AG08396 (cell line): ENCODE results near the gene NR3C2.
"Not testable (repeated sequence)": the region's sequence is repeated elsewhere in the genome, so short reads cannot be mapped to it uniquely, and the experiment has no call there.

Source experiments
- DNase-seq: peaks from one replicate; pipeline ENCODE4 v3.0.0; 2012; ENCODE audit warnings: low spot score, mixed read lengths

Gene NR3C2

DNA sequence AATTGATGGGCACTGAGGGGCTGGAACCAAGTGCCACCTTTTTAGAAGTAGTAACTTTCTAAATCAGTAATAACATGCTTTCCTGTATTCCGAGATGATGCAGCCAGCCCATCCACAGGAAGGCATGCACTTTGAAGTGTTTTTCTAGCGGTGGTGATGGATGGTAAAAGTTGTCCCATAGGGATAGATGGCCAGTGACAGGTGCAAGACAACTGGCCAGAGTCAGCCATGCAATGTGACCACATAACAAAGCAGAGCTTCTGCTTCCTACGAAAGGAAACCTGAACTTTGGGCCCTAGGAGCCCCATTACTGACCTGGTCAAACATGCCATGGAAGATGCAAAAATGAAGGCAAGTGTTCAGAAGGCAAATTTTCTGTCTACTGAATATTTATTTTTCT, 72.3 kb downstream of the NR3C2 start:
- DNase-seq = no peak

DNA sequence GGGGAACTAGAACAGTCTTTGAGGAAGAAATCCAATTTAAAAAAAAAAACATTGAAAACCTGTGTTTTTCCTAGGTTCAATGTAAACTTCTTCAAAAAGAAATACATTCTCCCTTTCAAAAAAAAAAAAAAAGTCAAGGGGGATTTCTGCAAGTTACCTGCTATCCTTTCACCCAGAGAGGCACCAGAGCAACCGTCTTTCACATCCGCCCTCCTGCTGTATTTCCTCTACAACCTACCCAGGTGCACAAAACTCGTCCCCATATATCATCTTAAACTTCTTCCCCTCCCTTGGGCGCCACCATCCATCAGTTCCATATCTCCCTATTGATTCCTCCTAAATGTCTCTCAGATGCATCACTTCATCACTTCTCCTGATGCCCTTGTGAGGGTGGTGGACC, 74.5 kb downstream of the NR3C2 start:
- DNase-seq = no peak

DNA sequence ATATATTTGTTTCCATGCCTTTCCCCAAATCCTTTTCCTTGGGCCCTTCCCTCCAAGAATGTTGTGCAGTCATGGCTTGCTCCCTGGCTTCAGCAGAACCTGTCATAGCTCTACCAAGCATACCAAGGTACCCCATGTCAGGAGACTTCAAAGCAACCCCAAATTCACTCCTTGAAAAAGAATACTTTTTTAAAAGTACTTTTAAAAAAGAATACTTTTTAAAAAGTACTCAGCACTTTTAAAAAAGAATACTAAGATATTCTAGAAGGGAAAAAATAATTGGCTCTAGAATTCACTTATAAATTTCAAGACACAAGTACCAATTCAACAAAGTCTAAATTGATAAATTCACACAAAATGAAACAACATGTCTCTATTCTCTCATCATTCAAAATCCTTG, 76.0 kb downstream of the NR3C2 start:
- no peak for DNase-seq

DNA sequence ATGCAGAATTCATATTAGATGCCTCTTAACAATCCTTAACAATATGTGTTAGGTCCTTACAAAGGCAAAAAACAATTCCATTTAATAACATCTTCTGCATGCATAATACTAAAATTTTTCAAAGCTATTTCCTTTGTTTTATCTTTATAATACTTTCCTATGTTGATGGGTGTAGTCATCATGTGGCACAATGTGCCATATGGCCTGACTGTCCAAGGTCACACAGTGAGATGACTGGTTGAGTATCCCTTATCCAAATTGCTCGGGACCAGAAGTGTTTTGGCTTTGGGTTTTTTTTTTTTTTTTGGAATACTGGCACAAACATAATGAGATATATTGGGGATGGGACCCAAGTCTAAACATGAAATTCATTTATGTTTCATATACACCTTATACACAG, 77.7 kb downstream of the NR3C2 start:
- DNase-seq = no peak

DNA sequence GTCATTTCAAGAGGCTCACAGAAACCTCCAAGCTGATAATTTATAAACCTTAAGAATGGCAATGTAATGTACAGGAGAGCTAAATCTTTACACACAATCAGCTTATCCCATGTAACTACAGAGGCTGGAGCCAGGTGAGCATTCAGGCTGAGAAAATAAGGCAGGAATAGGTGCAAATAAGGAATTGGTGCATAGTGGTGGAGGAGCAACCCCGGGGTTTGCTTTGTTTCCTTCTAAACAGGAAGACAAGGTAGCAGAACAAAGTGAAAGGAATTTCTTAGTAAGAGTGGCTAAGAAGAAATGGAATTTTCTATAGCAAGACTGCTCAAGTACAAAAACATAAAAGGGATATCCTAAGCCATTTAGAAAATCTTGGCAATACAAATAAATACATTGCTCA, 82.4 kb downstream of the NR3C2 start:
- DNase-seq = no peak

DNA sequence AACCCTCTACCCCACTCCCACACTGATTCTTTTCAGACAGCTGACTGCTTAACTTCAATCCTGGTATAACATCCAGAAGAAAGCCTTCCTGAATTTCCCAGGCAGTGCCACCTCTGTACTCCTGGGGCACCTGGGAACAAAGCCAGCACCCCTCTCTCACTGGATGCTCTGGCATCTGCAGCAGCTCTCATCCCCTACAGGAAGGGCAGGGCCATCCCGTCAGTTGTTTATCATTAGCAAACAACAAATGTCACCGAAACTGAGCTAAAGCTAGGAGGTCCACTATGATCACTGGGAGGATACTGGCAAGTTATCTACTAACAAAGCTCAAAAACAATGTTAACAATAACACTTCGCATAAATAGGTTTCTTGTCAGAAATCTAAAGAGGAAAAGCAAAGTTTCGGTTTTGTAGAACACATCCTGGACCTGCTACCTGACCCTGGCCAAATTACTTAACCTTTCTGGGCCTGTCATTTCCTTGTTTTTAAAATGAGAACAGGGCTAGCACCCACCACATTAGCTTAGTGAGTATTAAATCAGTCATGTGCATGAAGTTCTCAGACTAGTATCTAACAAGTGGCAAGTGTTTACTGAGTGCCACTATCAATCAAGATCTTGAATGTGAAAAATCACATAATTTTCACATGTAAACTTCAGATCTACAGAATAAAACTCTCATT, 86.6 kb downstream of the NR3C2 start:
- no peak for DNase-seq

DNA sequence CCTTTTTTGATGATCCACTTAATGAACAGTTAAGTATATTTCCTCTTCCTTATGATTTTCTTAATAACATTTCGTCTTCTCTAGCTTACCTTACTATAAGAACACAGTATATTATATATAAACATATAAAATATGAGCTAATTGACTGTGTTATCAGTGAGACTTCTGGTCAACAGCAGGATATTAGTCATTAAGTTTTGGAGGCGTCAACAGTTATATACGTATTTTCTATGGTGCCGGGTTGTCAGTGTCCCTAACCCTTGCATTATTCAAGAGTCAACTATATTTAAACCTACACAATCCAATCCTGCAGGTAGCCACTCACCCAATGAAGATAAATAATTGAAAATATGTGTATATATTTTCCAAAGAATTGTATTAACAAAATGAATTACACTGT, 88.0 kb downstream of the NR3C2 start:
- DNase-seq = no peak

DNA sequence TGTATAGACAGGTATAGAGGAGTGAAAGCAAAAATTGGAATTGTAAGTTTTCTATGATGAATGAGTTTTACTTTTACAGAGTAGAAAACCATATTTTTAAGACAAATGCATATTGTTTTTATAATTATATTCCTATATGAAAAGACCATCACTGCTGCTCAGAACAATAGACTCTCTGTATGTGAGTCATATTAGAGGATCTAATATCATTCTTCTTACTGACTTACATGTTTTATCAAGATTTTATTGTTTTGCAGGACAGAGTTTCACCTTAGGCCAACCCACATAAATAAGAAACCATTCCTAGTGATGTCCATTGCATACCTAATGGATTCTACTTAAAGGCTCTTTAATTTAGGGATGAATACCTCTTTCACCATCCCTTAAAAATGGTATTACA, 88.6 kb downstream of the NR3C2 start:
- DNase-seq = no peak

DNA sequence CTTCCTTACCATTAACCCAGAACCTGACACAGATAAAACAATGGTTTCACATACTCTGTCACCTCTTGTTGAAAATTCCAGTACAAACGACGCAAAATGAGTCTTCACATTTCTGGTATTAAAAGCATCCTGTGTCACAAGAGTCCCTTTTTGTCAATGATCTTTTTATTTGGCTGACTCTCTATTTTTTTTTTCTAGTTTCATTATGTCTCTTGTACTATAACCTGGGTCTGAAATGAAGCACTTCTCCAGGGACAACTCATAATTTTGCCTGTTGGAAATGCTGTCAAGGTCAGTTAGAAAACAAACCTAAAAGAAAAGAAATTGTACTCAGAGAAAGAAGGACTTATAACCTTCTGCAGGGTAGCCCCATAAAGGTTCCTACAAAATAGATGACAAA, 93.1 kb downstream of the NR3C2 start:
- DNase-seq = no peak

DNA sequence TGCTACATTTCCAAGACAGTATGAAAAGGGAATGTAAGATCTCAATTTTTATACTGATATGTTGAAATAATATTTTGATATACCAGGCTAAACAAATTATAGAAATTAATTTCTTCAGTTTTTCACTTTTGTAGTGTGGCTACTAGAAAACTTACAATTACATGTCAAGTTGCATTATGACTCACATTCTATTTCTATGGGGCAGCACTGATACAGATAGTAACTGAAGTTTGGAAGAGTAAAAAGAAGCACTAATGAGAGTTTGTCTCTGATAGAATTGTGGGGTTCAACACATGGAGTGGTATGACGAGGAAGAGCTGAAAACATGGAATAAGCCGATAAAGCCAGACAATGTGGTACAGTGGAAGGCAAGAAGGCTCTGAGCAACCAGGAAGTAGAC, 95.6 kb downstream of the NR3C2 start:
- no peak for DNase-seq

DNA sequence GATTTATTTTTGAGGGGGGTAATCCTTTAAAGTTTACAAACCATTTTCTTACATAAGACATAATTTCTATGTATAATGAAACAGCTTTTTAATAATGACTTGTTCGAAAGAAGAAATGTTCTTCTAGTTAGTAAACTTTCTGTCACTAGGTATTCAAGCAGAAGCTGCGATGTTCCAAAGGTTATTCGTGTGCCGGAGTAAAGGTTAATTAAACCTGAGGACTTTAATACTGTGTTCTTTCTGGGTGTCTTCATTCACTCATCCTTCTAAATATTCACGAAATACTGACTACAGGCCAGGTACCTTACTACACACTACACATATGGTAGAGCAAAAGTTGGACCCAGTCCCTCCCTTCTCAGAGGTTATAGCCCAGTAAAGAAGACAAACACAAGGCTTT, 96.7 kb downstream of the NR3C2 start:
- no peak for DNase-seq

DNA sequence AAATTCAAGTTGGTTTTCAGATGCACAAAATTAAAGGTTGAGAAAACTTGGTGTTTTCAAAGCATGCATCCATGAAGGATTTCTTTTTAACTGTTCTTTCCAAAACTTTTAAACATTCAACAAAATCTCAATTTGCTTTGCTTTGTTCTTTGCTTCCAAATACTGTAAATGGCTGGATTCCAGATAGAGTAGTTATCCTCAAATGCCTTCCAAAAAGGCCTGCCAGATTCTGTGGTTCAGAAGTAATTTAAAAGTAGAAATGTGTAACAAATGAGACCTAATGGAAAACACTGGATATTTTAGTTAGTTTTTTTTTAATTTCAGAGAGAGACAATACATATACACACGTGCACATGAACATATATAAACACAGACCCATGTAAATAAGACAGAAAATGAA, 97.3 kb downstream of the NR3C2 start:
- no peak for DNase-seq

DNA sequence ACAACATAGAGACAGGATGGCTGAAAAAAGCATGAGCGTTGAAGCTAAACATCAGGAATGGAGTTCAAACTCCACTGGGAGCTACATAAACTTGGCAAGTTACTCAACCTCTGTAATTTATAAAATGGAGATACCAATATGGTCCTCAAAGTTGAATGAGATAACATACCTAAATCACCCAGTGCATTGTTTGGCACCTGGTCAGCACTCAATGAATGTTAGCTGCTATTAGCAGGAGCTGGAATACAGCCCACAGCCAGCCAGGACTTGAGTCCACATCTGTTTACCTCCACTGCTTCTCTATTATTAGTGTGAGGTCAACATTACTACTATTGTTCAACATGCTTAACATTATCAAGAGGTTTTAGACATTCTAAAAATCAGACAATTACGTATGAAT, 97.9 kb downstream of the NR3C2 start:
- no peak for DNase-seq

DNA sequence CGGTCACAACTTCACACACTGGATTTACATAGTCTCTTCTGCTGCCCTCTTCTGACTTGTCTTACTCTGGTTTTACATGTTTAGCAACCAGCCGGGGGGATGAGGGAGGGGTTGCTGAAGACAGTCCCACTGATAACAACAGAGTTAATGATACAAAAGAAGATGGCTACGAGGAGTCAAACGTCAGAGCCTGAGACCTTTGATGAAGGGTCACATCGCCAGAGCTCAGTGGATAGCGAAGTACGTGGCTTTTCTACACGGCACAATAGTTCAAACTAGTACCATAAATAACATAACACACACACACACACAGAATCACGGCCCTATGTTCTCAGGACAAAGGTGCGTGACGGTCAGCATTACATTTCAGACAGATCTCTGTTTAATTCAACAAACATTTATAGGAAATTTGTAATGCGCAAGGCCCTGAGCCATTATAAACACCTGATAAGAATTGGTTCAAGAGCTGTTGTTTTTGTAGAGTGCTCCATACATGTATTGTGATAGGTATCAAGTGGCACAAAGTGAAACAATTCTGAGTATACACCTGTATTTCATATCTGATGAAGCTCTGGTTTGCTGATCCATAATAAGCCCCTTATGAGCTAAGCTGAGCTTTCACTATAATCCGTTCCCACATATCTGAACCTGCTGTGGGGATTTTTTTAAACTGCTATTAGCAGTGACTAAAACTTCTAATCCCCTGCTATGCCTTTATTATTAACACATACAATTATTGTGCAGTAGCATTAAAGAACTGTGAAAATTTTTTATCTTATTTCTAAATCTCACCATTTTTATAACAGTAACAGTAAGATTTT, 100.0 kb downstream of the NR3C2 start:
- no peak for DNase-seq

DNA sequence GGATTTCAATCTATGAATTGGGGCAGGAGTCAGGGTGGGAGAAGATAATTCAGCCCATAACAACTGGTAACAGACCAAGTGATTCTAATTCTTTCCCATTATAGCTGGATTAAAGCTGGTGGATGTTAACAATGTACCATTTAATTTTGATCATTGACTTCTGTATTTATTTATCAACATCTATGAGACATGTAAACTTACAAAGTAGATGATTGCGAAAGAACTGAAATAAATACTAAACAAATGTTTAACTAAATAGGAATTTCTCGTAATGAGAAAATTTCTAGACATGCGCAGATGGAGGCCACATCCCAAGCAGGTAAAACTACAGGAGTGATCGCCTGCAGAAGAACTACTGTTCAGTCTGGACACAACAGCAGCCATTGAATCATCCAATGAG, 107.1 kb downstream of the NR3C2 start:
- no peak for DNase-seq

DNA sequence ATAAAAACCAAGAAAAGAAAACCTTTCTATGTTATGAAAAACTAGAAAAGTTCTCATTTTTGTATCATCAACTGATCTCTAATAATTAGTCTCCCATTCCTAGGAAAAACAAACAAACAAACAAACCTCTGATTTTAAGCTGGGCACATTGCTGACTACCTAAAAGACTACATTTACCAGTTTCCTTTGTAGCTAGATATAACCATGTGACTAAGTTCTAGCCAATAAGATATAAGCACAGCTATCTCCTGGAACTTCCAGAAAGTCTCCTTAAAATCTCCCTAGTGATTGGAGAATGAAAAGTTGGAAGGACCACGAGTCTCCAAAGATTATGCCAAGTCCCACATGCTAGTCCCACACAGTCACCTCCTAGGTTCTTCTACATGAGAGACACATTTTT, 108.9 kb downstream of the NR3C2 start:
- no peak for DNase-seq

DNA sequence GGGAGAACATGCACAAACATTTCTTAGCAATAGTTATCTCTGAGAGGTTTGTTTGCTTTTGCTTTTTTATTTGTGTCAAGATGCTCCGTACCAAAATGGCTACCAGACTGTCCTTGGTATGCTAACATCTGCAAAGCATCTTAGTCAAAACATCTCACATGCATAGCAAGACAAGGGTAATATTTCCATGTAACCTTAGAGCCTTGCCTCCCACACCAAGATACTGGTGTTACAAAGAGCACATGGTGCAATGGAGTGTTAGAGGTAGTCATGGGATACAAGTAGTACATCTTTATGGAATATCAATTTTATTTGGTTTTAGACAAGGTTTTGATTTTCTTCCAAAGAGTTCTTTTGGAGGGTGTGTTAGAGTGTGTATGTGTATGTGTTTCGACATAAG, 109.7 kb downstream of the NR3C2 start:
- no peak for DNase-seq

DNA sequence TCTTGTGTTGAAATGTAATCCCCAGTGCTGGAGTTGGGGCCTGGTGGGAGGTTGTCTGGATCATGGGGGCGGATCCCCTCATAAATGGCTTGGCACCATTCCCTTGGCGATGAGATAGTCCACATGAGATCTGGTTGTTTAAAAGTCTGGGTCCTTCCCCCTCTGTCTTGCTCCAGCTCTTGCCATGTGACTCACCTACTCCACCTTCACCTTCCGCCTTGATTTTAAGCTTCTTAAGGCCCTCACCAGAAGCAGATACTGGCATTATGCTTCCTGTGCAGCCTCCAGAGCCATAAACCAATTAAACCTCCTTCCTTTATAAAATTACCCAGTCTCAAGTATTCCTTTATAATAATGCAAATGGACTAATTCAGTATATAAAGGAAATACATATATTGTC, 111.5 kb downstream of the NR3C2 start:
- no peak for DNase-seq

DNA sequence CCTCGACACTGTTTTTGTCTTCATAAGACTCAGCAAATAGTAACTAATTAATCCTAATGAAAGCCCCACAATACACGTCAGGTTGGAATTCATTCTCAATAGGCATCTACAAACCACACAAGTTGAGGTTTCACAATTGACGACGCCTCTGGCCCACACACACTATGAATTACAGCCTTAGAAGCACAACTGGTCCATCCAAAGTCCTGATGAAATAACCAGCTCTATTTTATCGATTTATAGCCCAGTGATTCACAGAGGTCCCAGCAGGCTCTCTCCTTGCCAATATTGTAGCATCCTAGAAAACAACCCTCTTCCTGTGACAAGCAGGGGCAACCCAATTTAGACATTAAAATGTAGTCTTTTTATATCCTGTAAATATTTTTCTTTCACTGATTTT, 112.1 kb downstream of the NR3C2 start:
- DNase-seq = no peak

DNA sequence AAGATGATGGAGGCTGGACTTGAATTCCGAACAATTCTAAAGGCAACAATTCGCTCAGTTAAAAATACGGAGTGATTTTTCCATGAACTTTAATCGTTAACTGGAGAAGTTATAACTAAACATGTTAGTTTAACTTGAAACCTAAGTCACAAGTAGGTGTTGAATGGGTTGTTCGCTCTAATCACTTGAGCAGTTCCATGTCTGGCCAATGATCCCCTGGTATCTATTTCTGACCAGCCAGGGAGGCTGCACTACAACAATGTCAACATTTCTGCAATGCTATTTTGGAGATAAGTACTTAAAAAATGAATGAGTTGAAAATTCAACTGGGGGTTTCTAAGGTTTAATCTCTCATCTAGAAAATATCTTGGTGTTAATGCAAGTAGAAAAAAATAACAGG, 112.5 kb downstream of the NR3C2 start:
- DNase-seq = no peak

DNA sequence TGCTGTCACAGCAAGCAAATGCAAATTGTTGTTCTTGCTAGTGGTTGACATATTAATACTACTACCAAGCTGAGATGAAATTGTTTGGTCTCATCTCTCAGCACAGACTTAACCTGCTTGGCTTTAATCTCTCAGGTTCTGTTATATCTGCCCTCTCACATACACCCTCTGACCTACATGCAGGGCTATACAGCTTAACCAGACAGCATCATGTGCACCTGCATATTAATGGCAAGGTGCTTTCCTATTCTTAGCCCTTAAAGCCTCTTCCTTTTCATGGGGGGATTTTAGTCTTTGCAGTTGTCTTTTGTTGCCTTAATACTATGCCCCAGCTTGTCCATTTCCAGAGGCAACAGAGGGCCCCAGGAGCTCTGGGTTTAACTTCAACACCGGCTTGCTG, 114.5 kb downstream of the NR3C2 start:
- no peak for DNase-seq

DNA sequence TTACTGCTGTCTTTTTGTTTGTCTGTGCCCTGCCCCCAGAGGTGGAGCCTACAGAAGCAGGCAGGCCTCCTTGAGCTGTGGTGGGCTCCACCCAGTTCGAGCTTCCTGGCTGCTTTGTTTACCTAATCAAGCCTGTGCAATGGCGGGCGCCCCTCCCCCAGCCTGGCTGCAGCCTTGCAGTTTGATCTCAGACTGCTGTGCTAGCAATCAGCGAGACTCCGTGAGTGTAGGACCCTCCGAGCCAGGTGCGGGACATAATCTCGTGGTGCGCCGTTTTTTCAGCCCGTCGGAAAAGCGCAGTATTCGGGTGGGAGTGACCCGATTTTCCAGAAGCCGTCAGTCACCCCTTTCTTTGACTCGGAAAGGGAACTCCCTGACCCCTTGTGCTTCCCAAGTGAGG, 118.9 kb downstream of the NR3C2 start:
- not testable (repeated sequence) for DNase-seq

DNA sequence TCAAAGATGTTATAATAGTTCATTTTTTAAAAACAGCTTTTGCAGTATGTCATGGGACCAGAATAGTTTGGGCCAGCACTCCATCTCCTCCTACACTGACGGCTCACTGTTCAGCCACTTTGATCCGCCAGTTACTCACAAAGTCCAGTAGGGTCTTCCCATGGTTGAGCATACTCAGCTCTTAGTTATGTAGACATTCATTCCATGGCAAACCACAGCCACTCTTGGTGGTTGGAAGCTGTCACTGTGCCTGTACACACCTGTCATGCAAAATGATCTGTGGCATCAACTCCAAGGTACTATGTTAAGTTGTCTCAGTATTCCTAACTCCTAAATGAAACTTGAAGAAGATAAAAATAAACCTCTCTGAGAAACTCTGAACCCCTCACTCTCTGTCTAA, 127.2 kb downstream of the NR3C2 start:
- DNase-seq = peak; percentile 45

DNA sequence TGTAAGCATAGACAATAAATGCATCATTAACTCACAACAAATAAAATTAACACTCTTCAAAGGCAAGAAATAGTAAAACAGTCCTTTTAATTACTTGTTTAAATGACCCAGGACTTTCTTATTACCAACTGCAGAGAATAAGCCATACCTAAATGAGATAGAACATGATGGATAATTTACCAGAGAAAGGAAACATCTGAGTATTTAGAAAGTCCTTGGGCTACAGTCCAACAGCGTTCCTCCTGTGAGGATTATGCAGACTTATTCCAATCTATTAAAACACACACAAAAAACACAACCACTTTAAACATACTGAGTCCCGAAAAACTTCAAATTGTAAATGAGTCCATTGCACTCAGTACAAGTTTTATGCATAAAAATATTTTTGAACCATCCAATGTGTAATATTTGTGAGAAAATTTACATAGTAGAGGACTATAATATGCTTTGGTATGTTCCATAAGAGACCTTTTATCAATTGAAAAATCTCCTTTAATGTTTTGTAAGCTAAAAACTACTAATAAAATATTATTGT, 129.2 kb downstream of the NR3C2 start:
- DNase-seq = no peak
